Natural killer cell (primary cell): Measurements from ENCODE around the gene CSPG4. TPM values are rescaled to one million over a fixed set of nuclear protein-coding genes. Genes with fewer than 3 reads are reported as not detected.

Source experiments
- ATAC-seq, 3 donors: fragments of 150-1000 bp in 2 of 3; fragments of 200-7000 bp in 1 of 3; cut with Tn5 transposase; 1 replicate in 1 of 3; 2 replicates in 2 of 3; pipeline ENCODE4 v1.10.0; 2021; ENCODE audit warnings: mild to moderate bottlenecking in 2 of 3, moderate library complexity in 2 of 3
- DNase-seq, 2 donors: peaks; one replicate each; pipeline versions ENCODE4 v3.0.0 to v3.0.0-alpha.2; 2013 to 2021; ENCODE audit warnings: mixed read lengths in 1 of 2
- H3K27ac ChIP-seq: one replicate; pipeline ENCODE4 v1.5.1; 2013; ENCODE audit warnings: mild to moderate bottlenecking, low read length
- H3K27me3 ChIP-seq: one replicate; pipeline ENCODE4 v1.6.1; 2013; ENCODE audit warnings: low read length; ENCODE audit not compliant: control insufficient read depth, insufficient read depth
- H3K36me3 ChIP-seq: one replicate; pipeline ENCODE4 v1.6.1; 2013; ENCODE audit warnings: low read length; ENCODE audit not compliant: control insufficient read depth, insufficient read depth
- H3K4me1 ChIP-seq: one replicate; pipeline ENCODE4 v1.6.1; 2013; ENCODE audit warnings: low read length; ENCODE audit not compliant: control insufficient read depth, insufficient read depth
- H3K4me3 ChIP-seq: one replicate; pipeline ENCODE4 v1.5.1; 2013; ENCODE audit warnings: low read length
- H3K9me3 ChIP-seq: one replicate; pipeline ENCODE4 v1.6.1; 2013; ENCODE audit warnings: low read length; ENCODE audit not compliant: control insufficient read depth, insufficient read depth
- H3K27ac Mint-ChIP-seq, 2 donors: one replicate each; pipeline ENCODE4 v1.8.0; 2022; ENCODE audit warnings: mild to moderate bottlenecking in 2 of 2, mixed read lengths in 2 of 2, moderate library complexity in 1 of 2
- H3K27me3 Mint-ChIP-seq, 2 donors: one replicate each; pipeline ENCODE4 v1.8.0; 2022; ENCODE audit warnings: low read depth in 2 of 2, mixed read lengths in 2 of 2
- H3K36me3 Mint-ChIP-seq: one replicate; pipeline ENCODE4 v1.8.0; 2022; ENCODE audit warnings: mixed read lengths
- H3K4me1 Mint-ChIP-seq, 2 donors: one replicate each; pipeline ENCODE4 v1.8.0; 2022; ENCODE audit warnings: mixed read lengths in 2 of 2
- H3K4me3 Mint-ChIP-seq: one replicate; pipeline ENCODE4 v1.8.0; 2022; ENCODE audit warnings: mild to moderate bottlenecking, moderate library complexity, mixed read lengths
- H3K9me3 Mint-ChIP-seq, 2 donors: one replicate each; pipeline ENCODE4 v1.8.0; 2022; ENCODE audit warnings: mixed read lengths in 2 of 2
- CTCF ChIP-seq: fragments of 200-600 bp; IDR thresholded peaks from one replicate; pipeline ENCODE4 v1.8.0; 2022; ENCODE audit warnings: antibody characterized with exemption
- whole genome bisulfite sequencing: methylation state at CpG from one replicate; pipeline ENCODE4 v1.1.7; 2013; ENCODE audit warnings: missing lambda C conversion rate; ENCODE audit not compliant: insufficient coverage; 5-methylcytosine and 5-hydroxymethylcytosine counted together
- intact Hi-C: fragments of 100-400 bp; cut with micrococcal nuclease; formaldehyde crosslinking; loops from one replicate; pipeline ENCODE4 v1.14.2; 2022
- total RNA-seq, 4 donors: library from RNA; stranded (reverse); fragments of 120-200 nt in 1 of 4; gene quantifications; one replicate each; pipeline versions ENCODE4 v1.2.3 to v1.2.4, GENCODE V29; 2013 to 2022

The CSPG4 gene
- total RNA-seq, 3 donors from 2014 or later (not counting 1 experiment from before 2014, with no cell fraction given): 0.05 to 0.09 (median 0.07) TPM

GRCh38 chr15:75648156-75649000, 64.3 kb downstream of the CSPG4 start:
- Histone ChIP-seq H3K4me3 (peak overlapping the region; percentile 77), H3K9me3 (no peaks in the 10 kb centered on the region), H3K4me1 (peaks cover 29% of the 10 kb centered on the region), H3K27me3 (no peaks in the 10 kb centered on the region), H3K27ac (no peak overlapping the region), H3K36me3 (no peaks in the 10 kb centered on the region)
- no peaks in the 10 kb centered on the region for H3K36me3 Mint-ChIP-seq
- DNase-seq: no peak
- no peaks in the 10 kb centered on the region for H3K9me3 Mint-ChIP-seq
- H3K4me1 Mint-ChIP-seq: peaks cover 28 to 38% of the 10 kb centered on the region in 2 donors
- peaks cover 0 to 2% of the 10 kb centered on the region in 2 donors for H3K27me3 Mint-ChIP-seq
- intact Hi-C loops: loop anchor here (10.0 kb wide), 1 partner anchor 284 kb away; the partner anchor contains the start of gene MAN2C1
- H3K27ac Mint-ChIP-seq: no peak overlapping the region
- TF ChIP-seq CTCF: no peak
- WGBS: 20% methylated on average over 33 of the region's 34 CpGs
- H3K4me3 Mint-ChIP-seq: peak overlapping the region; percentile 86
- peak in 2 of 3 donors; percentile 8 to 23 for ATAC-seq

GRCh38 chr15:75647370-75648155, 65.1 kb downstream of the CSPG4 start, which contains the start of gene SNX33:
TSS of gene SNX33 (plus strand) at chr15:75647912. CDS start at chr15:75649103, 1,191 bp downstream.
- no peaks in the 10 kb centered on the region for H3K9me3 Mint-ChIP-seq
- H3K4me1 ChIP-seq: peaks cover 29% of the 10 kb centered on the region
- H3K27me3 Mint-ChIP-seq: peaks cover 0 to 2% of the 10 kb centered on the region in 2 donors
- peak within 1 kb of the TSS in 1 of 2 donors; percentile 80 for H3K27ac Mint-ChIP-seq
- H3K27ac ChIP-seq: no peak within 1 kb of the TSS
- H3K36me3 ChIP-seq: no peaks in the 10 kb centered on the region
- H3K36me3 Mint-ChIP-seq: no peaks in the 10 kb centered on the region
- no peaks in the 10 kb centered on the region for H3K9me3 ChIP-seq
- H3K4me3 ChIP-seq: peak within 1 kb of the TSS; percentile 77
- peak within 1 kb of the TSS; percentile 86 for H3K4me3 Mint-ChIP-seq
- peak; percentile 59 to 77 (median 72) for ATAC-seq
- no peaks in the 10 kb centered on the region for H3K27me3 ChIP-seq
- intact Hi-C loops: loop anchor here (10.0 kb wide), 1 partner anchor 283 kb away; the partner anchor contains the start of gene MAN2C1
- H3K4me1 Mint-ChIP-seq: peaks cover 28 to 35% of the 10 kb centered on the region in 2 donors
- DNase-seq: peak; percentile 47 to 66
- WGBS: under 1% methylated on average over 76 of the region's 76 CpGs
- peak; percentile 5 for TF ChIP-seq CTCF

GRCh38 chr15:75646944-75647364, 65.7 kb downstream of the CSPG4 start:
- Mint-ChIP-seq H3K4me3 (peak overlapping the region; percentile 84), H3K36me3 (no peaks in the 10 kb centered on the region), H3K27ac (peak overlapping the region in 1 of 2 donors; percentile 80), H3K27me3 (peaks cover 0 to 2% of the 10 kb centered on the region in 2 donors), H3K9me3 (no peaks in the 10 kb centered on the region), H3K4me1 (peaks cover 25 to 33% of the 10 kb centered on the region in 2 donors)
- 4% methylated on average over 24 of the region's 26 CpGs for WGBS
- peak in 1 of 2 donors; percentile 27 for DNase-seq
- Histone ChIP-seq H3K4me3 (peak overlapping the region; percentile 77), H3K9me3 (no peaks in the 10 kb centered on the region), H3K4me1 (peaks cover 27% of the 10 kb centered on the region), H3K27ac (no peak overlapping the region), H3K36me3 (no peaks in the 10 kb centered on the region), H3K27me3 (no peaks in the 10 kb centered on the region)
- intact Hi-C loops: loop anchor here (10.0 kb wide), 1 partner anchor 282 kb away; the partner anchor contains the start of gene MAN2C1
- peak in 2 of 3 donors; percentile 21 to 28 for ATAC-seq
- TF ChIP-seq CTCF: no peak
